Measurements from ENCODE around the gene CDK15. TPM values are rescaled to one million over a fixed set of nuclear protein-coding genes. Genes with fewer than 3 reads are reported as not detected.
A peak's percentile ranks its signal among the peaks of the same experiment; 100 is the strongest.

The CDK15 gene
- total RNA-seq, 1 donor from 2014 or later, result 0.70 TPM

- no peaks in the 10 kb centered on the region for H3K9me3 Mint-ChIP-seq (ENCODE audit: unreplicated experiment)
- no peak for TF ChIP-seq CTCF (IDR thresholded peaks at IDR 0.05)
- H3K4me3 Mint-ChIP-seq (ENCODE audit: unreplicated experiment), result no peak overlapping the region
- H3K4me1 Mint-ChIP-seq (ENCODE audit: unreplicated experiment), result peaks cover 22% of the 10 kb centered on the region
- no peaks in the 10 kb centered on the region for H3K27me3 Mint-ChIP-seq (ENCODE audit: unreplicated experiment)
- peak overlapping the region; percentile 69 for H3K27ac Mint-ChIP-seq (ENCODE audit: unreplicated experiment)
- DNase-seq (ENCODE audit: extremely low spot score, unreplicated experiment), result no peak
- no peaks in the 10 kb centered on the region for H3K36me3 Mint-ChIP-seq (ENCODE audit: unreplicated experiment)
Observed at GRCh38 chr2:201813996-201814760, 7.8 kb downstream of the CDK15 start.

- no peak overlapping the region for H3K27ac Mint-ChIP-seq (ENCODE audit: unreplicated experiment)
- H3K4me1 Mint-ChIP-seq (ENCODE audit: unreplicated experiment), result peaks cover 21% of the 10 kb centered on the region
- TF ChIP-seq CTCF (IDR thresholded peaks at IDR 0.05), result no peak
- H3K36me3 Mint-ChIP-seq (ENCODE audit: unreplicated experiment), result no peaks in the 10 kb centered on the region
- no peaks in the 10 kb centered on the region for H3K27me3 Mint-ChIP-seq (ENCODE audit: unreplicated experiment)
- no peaks in the 10 kb centered on the region for H3K9me3 Mint-ChIP-seq (ENCODE audit: unreplicated experiment)
- no peak overlapping the region for H3K4me3 Mint-ChIP-seq (ENCODE audit: unreplicated experiment)
- DNase-seq (ENCODE audit: extremely low spot score, unreplicated experiment), result no peak
Observed at GRCh38 chr2:201816657-201817575, 10.6 kb downstream of the CDK15 start.

- Mint-ChIP-seq H3K4me1 (ENCODE audit: unreplicated experiment) (peaks cover 15% of the 10 kb centered on the region), H3K27ac (ENCODE audit: unreplicated experiment) (no peak overlapping the region), H3K9me3 (ENCODE audit: unreplicated experiment) (no peaks in the 10 kb centered on the region), H3K4me3 (ENCODE audit: unreplicated experiment) (no peak overlapping the region), H3K36me3 (ENCODE audit: unreplicated experiment) (no peaks in the 10 kb centered on the region), H3K27me3 (ENCODE audit: unreplicated experiment) (no peaks in the 10 kb centered on the region)
- DNase-seq (ENCODE audit: extremely low spot score, unreplicated experiment), result no peak
- TF ChIP-seq CTCF (IDR thresholded peaks at IDR 0.05), result no peak
Observed at GRCh38 chr2:201820383-201821007, 14.2 kb downstream of the CDK15 start.

- DNase-seq (ENCODE audit: extremely low spot score, unreplicated experiment), result no peak
- Mint-ChIP-seq H3K4me1 (ENCODE audit: unreplicated experiment) (peaks cover 15% of the 10 kb centered on the region), H3K27me3 (ENCODE audit: unreplicated experiment) (no peaks in the 10 kb centered on the region), H3K4me3 (ENCODE audit: unreplicated experiment) (no peak overlapping the region), H3K9me3 (ENCODE audit: unreplicated experiment) (no peaks in the 10 kb centered on the region), H3K36me3 (ENCODE audit: unreplicated experiment) (no peaks in the 10 kb centered on the region), H3K27ac (ENCODE audit: unreplicated experiment) (no peak overlapping the region)
- no peak for TF ChIP-seq CTCF (IDR thresholded peaks at IDR 0.05)
Observed at GRCh38 chr2:201821080-201821479, 14.7 kb downstream of the CDK15 start.
